DND-41 (cell line): Measurements from ENCODE around the gene FDPS.

Experiments used
- ATAC-seq: fragments of 200-7000 bp; cut with Tn5 transposase; 3 replicates; pipeline ENCODE4 v1.9.1; 2021; ENCODE audit warnings: low read depth; ENCODE audit not compliant: insufficient read depth
- DNase-seq: peaks from one replicate; pipeline ENCODE4 v3.0.0-alpha.2; 2020
- H2AFZ ChIP-seq: 2 replicates; pipeline ENCODE4 v1.6.0; 2012; ENCODE audit warnings: low read depth, low read length
- H3K27ac ChIP-seq: 2 replicates; pipeline ENCODE4 v1.5.1; 2012; ENCODE audit warnings: low read length, inconsistent platforms
- H3K27me3 ChIP-seq: fragments of 200-600 bp; sonication (generic); 2 replicates; pipeline ENCODE4 v1.6.0; 2012; ENCODE audit warnings: low read length, mild to moderate bottlenecking, inconsistent platforms; ENCODE audit not compliant: insufficient read depth, poor library complexity
- H3K36me3 ChIP-seq: 2 replicates; pipeline ENCODE4 v1.5.1; 2012; ENCODE audit warnings: low read length, inconsistent platforms; ENCODE audit not compliant: insufficient read depth
- H3K4me1 ChIP-seq: 2 replicates; pipeline ENCODE4 v1.5.1; 2012; ENCODE audit warnings: mild to moderate bottlenecking, low read length; ENCODE audit not compliant: insufficient read depth
- H3K4me2 ChIP-seq: 2 replicates; pipeline ENCODE4 v1.6.0; 2012; ENCODE audit warnings: mild to moderate bottlenecking, moderate library complexity, low read length, inconsistent platforms; ENCODE audit not compliant: insufficient read depth
- H3K4me3 ChIP-seq, 2 experiments: fragments of 200-600 bp in 1 of 2; shearing (Covaris generic) in 1 of 2; 2 replicates each; pipeline ENCODE4 v1.5.1; 2012 to 2016; ENCODE audit warnings: inconsistent platforms in 2 of 2, low read length in 2 of 2, mild to moderate bottlenecking in 2 of 2, low read depth in 1 of 2, moderate library complexity in 1 of 2
- H3K79me2 ChIP-seq: 2 replicates; pipeline ENCODE4 v1.6.0; 2012; ENCODE audit warnings: low read length, inconsistent platforms; ENCODE audit not compliant: insufficient read depth
- H3K9ac ChIP-seq: 2 replicates; pipeline ENCODE4 v1.6.0; 2012; ENCODE audit warnings: low read depth, mild to moderate bottlenecking, inconsistent platforms, low read length, moderate library complexity
- H3K9me3 ChIP-seq: 2 replicates; pipeline ENCODE4 v1.5.1; 2012; ENCODE audit warnings: low read length, moderate library complexity, mild to moderate bottlenecking, inconsistent platforms; ENCODE audit not compliant: insufficient read depth, severe bottlenecking
- H4K20me1 ChIP-seq: 2 replicates; pipeline ENCODE4 v1.6.0; 2012; ENCODE audit warnings: low read length; ENCODE audit not compliant: insufficient read depth
- CTCF ChIP-seq: IDR thresholded peaks from 2 replicates; pipeline ENCODE4 v1.5.1; 2012; ENCODE audit warnings: borderline replicate concordance, low read length, moderate library complexity, mild to moderate bottlenecking; ENCODE audit not compliant: poor library complexity, severe bottlenecking; ENCODE audit errors: extremely low read depth
- EZH2 ChIP-seq: IDR thresholded peaks from 3 replicates; pipeline ENCODE4 v1.6.1; 2012; ENCODE audit warnings: borderline replicate concordance, low read depth, mild to moderate bottlenecking, moderate library complexity, low read length, inconsistent platforms; ENCODE audit not compliant: severe bottlenecking

Gene FDPS

GRCh38 chr1:155322571-155322952, 13.9 kb downstream of the FDPS start:
- H4K20me1 ChIP-seq, result peaks cover 14% of the 10 kb centered on the region; the same call in 1 of the 2 replicates
- no peak for ATAC-seq
- no peaks in the 10 kb centered on the region for H3K9me3 ChIP-seq
- peaks cover 34% of the 10 kb centered on the region for H3K4me1 ChIP-seq
- DNase-seq, result peak; percentile 43
- no peaks in the 10 kb centered on the region for H3K27me3 ChIP-seq
- H3K79me2 ChIP-seq, result peaks cover 16% of the 10 kb centered on the region
- H3K36me3 ChIP-seq, result peaks cover 33% of the 10 kb centered on the region
- H2AFZ ChIP-seq, result no peak overlapping the region; the same call in 1 of the 2 replicates
- H3K4me3 ChIP-seq, result peak overlapping the region; percentile 61 to 79; a peak in 3 of 4 replicates
- peak overlapping the region; percentile 79 for H3K9ac ChIP-seq
- no peak for TF ChIP-seq EZH2
- TF ChIP-seq CTCF, result no peak
- no peak overlapping the region for H3K27ac ChIP-seq
- peak overlapping the region; percentile 86 for H3K4me2 ChIP-seq

- H3K36me3 ChIP-seq, result peaks cover 27% of the 10 kb centered on the region
- peaks cover 16% of the 10 kb centered on the region for H3K79me2 ChIP-seq
- TF ChIP-seq EZH2 (no peak), CTCF (peak; percentile 95)
- H3K27ac ChIP-seq, result peak overlapping the region; percentile 80
- peaks cover 14% of the 10 kb centered on the region; the same call in 1 of the 2 replicates for H4K20me1 ChIP-seq
- peak overlapping the region; percentile 93 for H2AFZ ChIP-seq
- H3K4me1 ChIP-seq, result peaks cover 34% of the 10 kb centered on the region
- no peaks in the 10 kb centered on the region for H3K9me3 ChIP-seq
- no peaks in the 10 kb centered on the region for H3K27me3 ChIP-seq
- H3K4me2 ChIP-seq, result peak overlapping the region; percentile 86
- peak; percentile 61 for ATAC-seq
- H3K4me3 ChIP-seq, result peak overlapping the region; percentile 61 to 79
- peak; percentile 85 for DNase-seq
- peak overlapping the region; percentile 79 for H3K9ac ChIP-seq
Observed at GRCh38 chr1:155322953-155323728, 14.5 kb downstream of the FDPS start.

DNA sequence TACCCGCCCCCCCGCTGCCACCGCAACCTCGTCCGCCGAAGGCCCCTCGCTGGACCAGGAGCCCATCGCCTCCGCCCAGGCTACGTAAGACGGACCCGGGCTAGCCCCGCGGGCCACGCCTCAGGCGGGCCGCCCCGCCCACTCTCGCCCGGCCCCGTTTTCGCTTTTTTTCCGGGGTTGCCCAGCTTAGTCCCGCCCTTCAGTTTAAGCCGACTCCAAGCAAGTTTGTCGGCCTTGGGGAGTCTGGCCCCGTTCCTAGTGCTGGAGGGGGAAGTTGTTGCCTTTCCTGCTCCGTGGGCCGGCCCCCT, 15.0 kb downstream of the FDPS start:
- TF ChIP-seq CTCF, result no peak
- TF ChIP-seq EZH2, result no peak
- Histone ChIP-seq H3K4me1 (peaks cover 34% of the 10 kb centered on the region), H3K27ac (peak overlapping the region; percentile 80), H3K27me3 (no peaks in the 10 kb centered on the region), H3K36me3 (peaks cover 21% of the 10 kb centered on the region), H4K20me1 (peaks cover 10% of the 10 kb centered on the region; the same call in 1 of the 2 replicates), H3K9me3 (no peaks in the 10 kb centered on the region), H3K9ac (peak overlapping the region; percentile 79), H3K4me2 (peak overlapping the region; percentile 86), H2AFZ (peak overlapping the region; percentile 93), H3K4me3 (peak overlapping the region; percentile 61 to 79), H3K79me2 (peaks cover 16% of the 10 kb centered on the region)
- ATAC-seq (peak; percentile 58), DNase-seq (peak; percentile 86)
